WTC11 (cell line): Measurements from ENCODE around the gene SEMA4D. TPM values are rescaled to one million over a fixed set of nuclear protein-coding genes. Genes with fewer than 3 reads are reported as not detected.
A peak's percentile ranks its signal among the peaks of the same experiment; 100 is the strongest.

Source experiments
- ATAC-seq: fragments of 200-7000 bp; cut with Tn5 transposase; 2 replicates; pipeline ENCODE4 v1.10.0; 2021; ENCODE audit warnings: mild to moderate bottlenecking, moderate library complexity
- CTCF ChIA-PET: fragments of 300-600 bp; sonication (Branson Sonifier 250); formaldehyde crosslinking; loops from one replicate; lab custom pipeline; 2021; ENCODE audit warnings: antibody characterized with exemption; lab: Charles Lee
- POLR2A ChIA-PET: fragments of 350-600 bp; sonication (Branson Sonifier 250); formaldehyde crosslinking; loops from one replicate; lab custom pipeline; 2021; ENCODE audit warnings: antibody characterized with exemption; lab: Charles Lee
- DNase-seq: peaks from one replicate; pipeline ENCODE4 v3.0.0; 2021; ENCODE audit warnings: low spot score
- H3K27ac Mint-ChIP-seq: 2 replicates; pipeline ENCODE4 v1.8.0; 2021; ENCODE audit warnings: mixed read lengths
- H3K27me3 Mint-ChIP-seq: 2 replicates; pipeline ENCODE4 v1.8.0; 2021; ENCODE audit warnings: low read depth, mild to moderate bottlenecking, moderate library complexity, mixed read lengths
- H3K36me3 Mint-ChIP-seq: 2 replicates; pipeline ENCODE4 v1.8.0; 2021; ENCODE audit warnings: mixed read lengths
- H3K4me1 Mint-ChIP-seq: 2 replicates; pipeline ENCODE4 v1.8.0; 2022; ENCODE audit warnings: mixed read lengths
- H3K4me3 Mint-ChIP-seq: 2 replicates; pipeline ENCODE4 v1.8.0; 2021; ENCODE audit warnings: mild to moderate bottlenecking, moderate library complexity, mixed read lengths
- H3K9me3 Mint-ChIP-seq: 2 replicates; pipeline ENCODE4 v1.8.0; 2021; ENCODE audit warnings: mixed read lengths
- CBFB ChIP-seq: sonication (generic); formaldehyde crosslinking; IDR thresholded peaks from 2 replicates; pipeline ENCODE4 v1.8.1; 2022; ENCODE audit warnings: mild to moderate bottlenecking, low read depth, missing genetic modification reagents
- GABPB1 ChIP-seq: sonication (generic); formaldehyde crosslinking; IDR thresholded peaks from 2 replicates; pipeline ENCODE4 v1.8.1; 2023; ENCODE audit warnings: mild to moderate bottlenecking, missing genetic modification reagents
- HMGA2 ChIP-seq: fragments of 250-450 bp; sonication (Bioruptor Pico); IDR thresholded peaks from 2 replicates; pipeline ENCODE4 v1.4.0; 2021; ENCODE audit warnings: mild to moderate bottlenecking, moderate library complexity
- OVOL2 ChIP-seq: fragments of 250-450 bp; sonication (Bioruptor Pico); IDR thresholded peaks from 2 replicates; pipeline ENCODE4 v1.9.0; 2021; ENCODE audit warnings: mild to moderate bottlenecking, borderline replicate concordance
- TP53 ChIP-seq: sonication (generic); formaldehyde crosslinking; IDR thresholded peaks from 2 replicates; pipeline ENCODE4 v1.8.1; 2023; ENCODE audit warnings: mild to moderate bottlenecking, missing genetic modification reagents
- ZNF219 ChIP-seq: sonication (generic); formaldehyde crosslinking; IDR thresholded peaks from 2 replicates; pipeline ENCODE4 v1.8.0; 2023; ENCODE audit warnings: missing genetic modification reagents, mild to moderate bottlenecking, borderline replicate concordance
- ZNF232 ChIP-seq: sonication (generic); formaldehyde crosslinking; IDR thresholded peaks from 2 replicates; pipeline ENCODE4 v1.8.0; 2022; ENCODE audit warnings: mild to moderate bottlenecking, missing genetic modification reagents
- ZNF396 ChIP-seq: fragments of 250-450 bp; sonication (Bioruptor Pico); IDR thresholded peaks from 2 replicates; pipeline ENCODE4 v1.8.0; 2021; ENCODE audit warnings: mild to moderate bottlenecking, moderate library complexity, borderline replicate concordance
- ZNF423 ChIP-seq: fragments of 250-450 bp; sonication (Bioruptor Pico); IDR thresholded peaks from 2 replicates; pipeline ENCODE4 v2.1.2; 2022; ENCODE audit warnings: mild to moderate bottlenecking, moderate library complexity
- ZNF671 ChIP-seq: fragments of 250-450 bp; sonication (Bioruptor Pico); IDR thresholded peaks from 2 replicates; pipeline ENCODE4 v1.8.0; 2021; ENCODE audit warnings: mild to moderate bottlenecking
- total RNA-seq: library from RNA; stranded (reverse); gene quantifications from 3 replicates; pipeline ENCODE4 v1.2.3, GENCODE V29; 2021
- TF ChIP-seq, protein P1 (sequence below): sonication (generic); formaldehyde crosslinking; IDR thresholded peaks from 2 replicates; pipeline ENCODE4 v1.8.1; 2023; ENCODE audit warnings: mild to moderate bottlenecking, missing genetic modification reagents, borderline replicate concordance
- TF ChIP-seq, protein P2 (sequence below): sonication (generic); formaldehyde crosslinking; IDR thresholded peaks from 2 replicates; pipeline ENCODE4 v1.8.1; 2022; ENCODE audit warnings: low read depth, mild to moderate bottlenecking, moderate library complexity, missing genetic modification reagents, borderline replicate concordance
- TF ChIP-seq, protein P3 (sequence below): sonication (generic); formaldehyde crosslinking; IDR thresholded peaks from 2 replicates; pipeline ENCODE4 v1.8.1; 2022; ENCODE audit warnings: mild to moderate bottlenecking, moderate library complexity, missing genetic modification reagents
- TF ChIP-seq, protein P4 (sequence below): sonication (generic); formaldehyde crosslinking; IDR thresholded peaks from 2 replicates; pipeline ENCODE4 v1.8.1; 2023; ENCODE audit warnings: mild to moderate bottlenecking, missing genetic modification reagents
- TF ChIP-seq, protein P5 (sequence below): sonication (generic); formaldehyde crosslinking; IDR thresholded peaks from 2 replicates; pipeline ENCODE4 v1.8.0; 2022; ENCODE audit warnings: mild to moderate bottlenecking, missing genetic modification reagents

Gene SEMA4D
- total RNA-seq, 1 experiment from 2014 or later, result 67.8 TPM

DNA sequence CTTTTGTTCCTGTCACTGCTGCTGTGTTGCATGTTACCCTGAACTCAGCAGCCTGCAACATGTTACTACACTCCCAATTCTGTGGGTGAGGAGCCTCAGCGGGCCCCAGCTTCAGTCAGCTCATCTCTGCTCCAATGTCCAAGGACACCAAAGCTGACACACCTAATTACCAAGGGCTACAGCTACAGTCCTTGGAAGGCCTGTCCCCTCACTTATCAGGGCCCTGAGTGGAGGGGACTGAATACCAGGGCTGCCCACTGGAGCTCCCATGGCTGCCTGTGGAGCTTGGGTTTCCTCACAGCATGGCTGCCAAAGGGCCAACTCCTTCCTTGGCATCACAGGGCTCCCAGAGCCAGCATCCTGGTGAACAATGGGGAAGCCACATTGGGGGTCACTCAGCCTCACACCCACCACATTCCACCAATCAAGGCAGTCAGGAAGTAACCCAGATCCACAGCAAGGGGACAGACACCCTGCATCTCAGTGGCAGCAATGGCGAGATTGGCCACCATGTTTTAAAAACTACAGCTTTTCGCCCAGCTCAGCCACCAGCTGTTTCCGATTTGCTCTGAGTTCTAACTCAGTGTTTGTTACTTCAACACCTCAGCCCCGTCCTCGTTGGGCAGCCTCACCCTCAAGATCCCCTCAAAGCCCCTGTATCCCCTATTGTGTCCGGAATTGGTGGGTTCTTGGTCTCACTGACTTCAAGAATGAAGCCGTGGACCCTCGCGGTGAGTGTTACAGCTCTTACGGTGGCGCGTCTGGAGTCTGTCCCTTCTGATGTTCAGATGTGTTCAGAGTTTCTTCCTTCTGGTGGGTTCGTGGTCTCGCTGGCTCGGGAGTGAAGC is 18.9 kb downstream of the SEMA4D start:
- TF ChIP-seq GABPB1 (CRISPR knock-in tag), result no peak
- TF ChIP-seq, protein P1, sequence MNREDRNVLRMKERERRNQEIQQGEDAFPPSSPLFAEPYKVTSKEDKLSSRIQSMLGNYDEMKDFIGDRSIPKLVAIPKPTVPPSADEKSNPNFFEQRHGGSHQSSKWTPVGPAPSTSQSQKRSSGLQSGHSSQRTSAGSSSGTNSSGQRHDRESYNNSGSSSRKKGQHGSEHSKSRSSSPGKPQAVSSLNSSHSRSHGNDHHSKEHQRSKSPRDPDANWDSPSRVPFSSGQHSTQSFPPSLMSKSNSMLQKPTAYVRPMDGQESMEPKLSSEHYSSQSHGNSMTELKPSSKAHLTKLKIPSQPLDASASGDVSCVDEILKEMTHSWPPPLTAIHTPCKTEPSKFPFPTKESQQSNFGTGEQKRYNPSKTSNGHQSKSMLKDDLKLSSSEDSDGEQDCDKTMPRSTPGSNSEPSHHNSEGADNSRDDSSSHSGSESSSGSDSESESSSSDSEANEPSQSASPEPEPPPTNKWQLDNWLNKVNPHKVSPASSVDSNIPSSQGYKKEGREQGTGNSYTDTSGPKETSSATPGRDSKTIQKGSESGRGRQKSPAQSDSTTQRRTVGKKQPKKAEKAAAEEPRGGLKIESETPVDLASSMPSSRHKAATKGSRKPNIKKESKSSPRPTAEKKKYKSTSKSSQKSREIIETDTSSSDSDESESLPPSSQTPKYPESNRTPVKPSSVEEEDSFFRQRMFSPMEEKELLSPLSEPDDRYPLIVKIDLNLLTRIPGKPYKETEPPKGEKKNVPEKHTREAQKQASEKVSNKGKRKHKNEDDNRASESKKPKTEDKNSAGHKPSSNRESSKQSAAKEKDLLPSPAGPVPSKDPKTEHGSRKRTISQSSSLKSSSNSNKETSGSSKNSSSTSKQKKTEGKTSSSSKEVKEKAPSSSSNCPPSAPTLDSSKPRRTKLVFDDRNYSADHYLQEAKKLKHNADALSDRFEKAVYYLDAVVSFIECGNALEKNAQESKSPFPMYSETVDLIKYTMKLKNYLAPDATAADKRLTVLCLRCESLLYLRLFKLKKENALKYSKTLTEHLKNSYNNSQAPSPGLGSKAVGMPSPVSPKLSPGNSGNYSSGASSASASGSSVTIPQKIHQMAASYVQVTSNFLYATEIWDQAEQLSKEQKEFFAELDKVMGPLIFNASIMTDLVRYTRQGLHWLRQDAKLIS, result no peak
- TF ChIP-seq ZNF423 (CRISPR knock-in tag), result no peak
- peaks cover 7% of the 10 kb centered on the region; the same call in 1 of the 2 replicates for H3K9me3 Mint-ChIP-seq
- H3K27me3 Mint-ChIP-seq, result no peaks in the 10 kb centered on the region
- ChIA-PET POLR2A (no interaction called here), CTCF (interaction anchor here (1.2 kb wide), 1 partner anchor 70 kb away, joined by 4 read pairs; no protein-coding TSS in a partner anchor)
- H3K4me1 Mint-ChIP-seq, result peaks cover 45% of the 10 kb centered on the region
- peak overlapping the region; percentile 76 for H3K27ac Mint-ChIP-seq
- H3K36me3 Mint-ChIP-seq, result peaks cover 20% of the 10 kb centered on the region
- no peak for DNase-seq
- no peak overlapping the region for H3K4me3 Mint-ChIP-seq
- ATAC-seq, result no peak

DNA sequence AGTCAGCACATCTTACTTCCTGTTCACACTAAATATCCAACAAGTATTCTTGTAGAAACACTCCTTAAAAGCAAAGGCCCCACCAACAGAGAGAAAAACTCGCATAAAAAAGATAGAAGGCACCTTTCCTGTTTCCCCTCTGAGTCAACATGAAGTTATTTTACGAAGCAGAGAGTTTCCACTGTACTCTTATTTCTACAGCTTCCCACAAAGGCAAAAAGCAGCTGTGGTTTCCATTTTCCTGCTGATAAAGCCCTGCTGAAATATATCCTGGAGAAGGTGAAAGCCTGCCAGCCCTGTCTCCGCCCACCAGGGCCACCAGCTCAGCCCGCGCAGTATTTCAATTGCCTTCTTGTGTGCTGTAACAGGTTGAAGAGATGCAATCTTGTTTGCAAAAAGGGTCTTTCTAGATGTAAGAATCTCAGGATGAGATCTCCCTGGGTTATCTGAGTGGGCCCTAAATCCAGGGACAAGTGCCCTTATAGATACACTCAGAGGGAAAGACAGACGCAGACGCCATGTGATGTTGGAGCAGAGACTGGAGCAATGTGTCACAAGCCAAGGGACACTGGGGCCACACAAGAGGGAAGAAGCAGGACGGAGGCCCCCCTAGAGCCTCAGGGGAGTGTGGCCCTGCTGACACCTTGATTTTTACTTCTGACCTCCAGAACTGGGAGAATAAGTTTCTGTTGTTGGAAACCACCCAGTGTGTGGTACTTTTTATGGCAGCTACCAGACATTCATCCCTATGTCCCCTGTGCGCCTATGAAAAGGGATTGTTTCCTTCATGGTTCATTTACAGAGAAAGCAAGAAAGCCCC is 19.9 kb downstream of the SEMA4D start:
- no peak for TF ChIP-seq GABPB1 (CRISPR knock-in tag)
- TF ChIP-seq, protein P2, sequence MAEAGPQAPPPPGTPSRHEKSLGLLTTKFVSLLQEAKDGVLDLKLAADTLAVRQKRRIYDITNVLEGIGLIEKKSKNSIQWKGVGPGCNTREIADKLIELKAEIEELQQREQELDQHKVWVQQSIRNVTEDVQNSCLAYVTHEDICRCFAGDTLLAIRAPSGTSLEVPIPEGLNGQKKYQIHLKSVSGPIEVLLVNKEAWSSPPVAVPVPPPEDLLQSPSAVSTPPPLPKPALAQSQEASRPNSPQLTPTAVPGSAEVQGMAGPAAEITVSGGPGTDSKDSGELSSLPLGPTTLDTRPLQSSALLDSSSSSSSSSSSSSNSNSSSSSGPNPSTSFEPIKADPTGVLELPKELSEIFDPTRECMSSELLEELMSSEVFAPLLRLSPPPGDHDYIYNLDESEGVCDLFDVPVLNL (CRISPR knock-in tag), result no peak
- no peak for TF ChIP-seq CBFB
- no peak for TF ChIP-seq ZNF232 (CRISPR knock-in tag)
- TF ChIP-seq, protein P3, sequence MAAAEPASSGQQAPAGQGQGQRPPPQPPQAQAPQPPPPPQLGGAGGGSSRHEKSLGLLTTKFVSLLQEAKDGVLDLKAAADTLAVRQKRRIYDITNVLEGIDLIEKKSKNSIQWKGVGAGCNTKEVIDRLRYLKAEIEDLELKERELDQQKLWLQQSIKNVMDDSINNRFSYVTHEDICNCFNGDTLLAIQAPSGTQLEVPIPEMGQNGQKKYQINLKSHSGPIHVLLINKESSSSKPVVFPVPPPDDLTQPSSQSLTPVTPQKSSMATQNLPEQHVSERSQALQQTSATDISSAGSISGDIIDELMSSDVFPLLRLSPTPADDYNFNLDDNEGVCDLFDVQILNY (CRISPR knock-in tag), result no peak
- no peak for TF ChIP-seq ZNF671
- TF ChIP-seq ZNF423 (CRISPR knock-in tag), result no peak
- no peak for TF ChIP-seq ZNF396
- TF ChIP-seq HMGA2 (CRISPR knock-in tag), result no peak
- TF ChIP-seq OVOL2 (CRISPR knock-in tag), result no peak
- no peak for TF ChIP-seq ZNF219 (CRISPR knock-in tag)
- no peak for TF ChIP-seq TP53
- ATAC-seq (peak; percentile 49), DNase-seq (no peak)
- ChIA-PET CTCF (no interaction called here), POLR2A (no interaction called here)
- Mint-ChIP-seq H3K4me3 (no peak overlapping the region), H3K4me1 (peaks cover 39% of the 10 kb centered on the region), H3K27me3 (no peaks in the 10 kb centered on the region), H3K36me3 (peaks cover 22% of the 10 kb centered on the region), H3K9me3 (peaks cover 7% of the 10 kb centered on the region; the same call in 1 of the 2 replicates), H3K27ac (peak overlapping the region; percentile 86)

DNA sequence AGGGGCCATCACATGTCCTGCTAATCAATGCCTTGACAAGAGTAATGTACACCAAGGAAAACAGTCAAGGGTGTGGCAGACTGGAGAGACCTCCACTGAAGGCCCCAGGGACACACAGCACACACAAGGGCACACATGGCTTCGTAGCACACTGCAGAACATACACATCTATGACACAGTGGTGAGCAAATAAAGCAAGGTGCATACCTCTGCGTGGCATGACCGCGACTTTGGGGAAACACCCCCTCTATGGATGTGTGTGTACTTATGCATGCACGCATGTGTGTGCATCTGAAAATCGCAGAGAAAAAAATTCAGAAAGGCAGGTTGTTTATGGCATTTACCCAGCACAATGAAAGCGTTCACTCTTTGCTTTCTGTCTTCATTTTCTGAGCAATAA is 20.5 kb downstream of the SEMA4D start:
- H3K27ac Mint-ChIP-seq, result peak overlapping the region; percentile 86
- peaks cover 33% of the 10 kb centered on the region for H3K4me1 Mint-ChIP-seq
- ChIA-PET CTCF (no interaction called here), POLR2A (no interaction called here)
- DNase-seq (no peak), ATAC-seq (no peak)
- H3K9me3 Mint-ChIP-seq, result peaks cover 7% of the 10 kb centered on the region; the same call in 1 of the 2 replicates
- H3K36me3 Mint-ChIP-seq, result peaks cover 22% of the 10 kb centered on the region
- H3K27me3 Mint-ChIP-seq, result no peaks in the 10 kb centered on the region
- no peak overlapping the region for H3K4me3 Mint-ChIP-seq
- TF ChIP-seq, protein P4, sequence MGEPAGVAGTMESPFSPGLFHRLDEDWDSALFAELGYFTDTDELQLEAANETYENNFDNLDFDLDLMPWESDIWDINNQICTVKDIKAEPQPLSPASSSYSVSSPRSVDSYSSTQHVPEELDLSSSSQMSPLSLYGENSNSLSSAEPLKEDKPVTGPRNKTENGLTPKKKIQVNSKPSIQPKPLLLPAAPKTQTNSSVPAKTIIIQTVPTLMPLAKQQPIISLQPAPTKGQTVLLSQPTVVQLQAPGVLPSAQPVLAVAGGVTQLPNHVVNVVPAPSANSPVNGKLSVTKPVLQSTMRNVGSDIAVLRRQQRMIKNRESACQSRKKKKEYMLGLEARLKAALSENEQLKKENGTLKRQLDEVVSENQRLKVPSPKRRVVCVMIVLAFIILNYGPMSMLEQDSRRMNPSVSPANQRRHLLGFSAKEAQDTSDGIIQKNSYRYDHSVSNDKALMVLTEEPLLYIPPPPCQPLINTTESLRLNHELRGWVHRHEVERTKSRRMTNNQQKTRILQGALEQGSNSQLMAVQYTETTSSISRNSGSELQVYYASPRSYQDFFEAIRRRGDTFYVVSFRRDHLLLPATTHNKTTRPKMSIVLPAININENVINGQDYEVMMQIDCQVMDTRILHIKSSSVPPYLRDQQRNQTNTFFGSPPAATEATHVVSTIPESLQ (CRISPR knock-in tag), result no peak
- TF ChIP-seq, protein P1, result no peak
- TF ChIP-seq, protein P5, sequence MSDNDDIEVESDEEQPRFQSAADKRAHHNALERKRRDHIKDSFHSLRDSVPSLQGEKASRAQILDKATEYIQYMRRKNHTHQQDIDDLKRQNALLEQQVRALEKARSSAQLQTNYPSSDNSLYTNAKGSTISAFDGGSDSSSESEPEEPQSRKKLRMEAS (CRISPR knock-in tag), result no peak
